ENCODE data around the gene RFX3. TPM values are rescaled to one million over a fixed set of nuclear protein-coding genes. Genes with fewer than 3 reads are reported as not detected.
A peak's percentile ranks its signal among the peaks of the same experiment; 100 is the strongest.

RFX3 gene
- total and polyA plus RNA-seq, 2 donors (not counting 3 experiments of a cell fraction or from before 2014, with no cell fraction given), result 4.8 to 10.5 TPM

GRCh38 chr9:3471883-3472282 lies 53.9 kb downstream of the RFX3 start:
- Histone ChIP-seq H3K4me2 (ENCODE audit: insufficient read depth, low read length) (peak overlapping the region; percentile 59), H3K9me3 (replicated peaks; ENCODE audit: control insufficient read depth, insufficient read depth, low read length) (no peaks in the 10 kb centered on the region), H3K27ac (ENCODE audit: insufficient read depth, low read depth, low read length) (peak overlapping the region; percentile 20), H2AFZ (ENCODE audit: low read depth, low read length) (no peak overlapping the region), H3K79me2 (ENCODE audit: control insufficient read depth, insufficient read depth, low read length) (no peaks in the 10 kb centered on the region), H3K9ac (replicated peaks; ENCODE audit: extremely low read depth, insufficient read depth, low read length) (peak overlapping the region; percentile 28), H3K36me3 (ENCODE audit: control insufficient read depth in 2 of 2, extremely low read depth in 1 of 2, insufficient read depth in 2 of 2, low read length in 2 of 2) (no peaks in the 10 kb centered on the region), H3K9me1 (replicated peaks; ENCODE audit: control insufficient read depth, extremely low read depth, insufficient read depth, low read length) (no peaks in the 10 kb centered on the region), H4K20me1 (replicated peaks; ENCODE audit: control insufficient read depth, extremely low read depth, insufficient read depth, low read length) (no peaks in the 10 kb centered on the region), H3K4me1 (ENCODE audit: control insufficient read depth, extremely low read depth, insufficient read depth, low read length) (peaks cover 46% of the 10 kb centered on the region), H3K4me3 (replicated peaks in 1 of 3; ENCODE audit: insufficient read depth in 1 of 3, low read depth in 1 of 3, low read length in 3 of 3) (no peak overlapping the region), H3K27me3 (ENCODE audit: control insufficient read depth in 2 of 2, insufficient read depth in 2 of 2, low read length in 2 of 2) (no peaks in the 10 kb centered on the region)
- intact Hi-C loops (cut with micrococcal nuclease) (loop anchor here (2.0 to 10.0 kb wide), 4 partner anchors 147 to 901 kb away; no protein-coding TSS in a partner anchor), dilution Hi-C loops (cut with MboI; ENCODE audit: extremely low pct_ligation_motif_present, low sequenced_read_pairs) (no loop called here)
- DNase-seq (ENCODE audit: low read depth, low spot score) (peak; percentile 80), FAIRE-seq (peak; percentile 98)
- ChIA-PET POLR2A (no interaction called here), CTCF (interaction anchor here (0.6 to 2.2 kb wide), 2 partner anchors 41 to 866 kb away, joined by 3 to 5 read pairs; no protein-coding TSS in a partner anchor)
- TF ChIP-seq FOS (IDR thresholded peaks at IDR 0.05; ENCODE audit: borderline replicate concordance, insufficient read depth, low read length), result no peak
- TF ChIP-seq GATA2 (IDR thresholded peaks at IDR 0.05; ENCODE audit: insufficient read depth, insufficient read length, low read depth, low read length), result peak; percentile 51
- BruUV-seq (replicated peaks), result no TSS peak

GRCh38 chr9:3468421-3469205 lies 57.2 kb downstream of the RFX3 start:
- TF ChIP-seq MYC (IDR thresholded peaks at IDR 0.05; ENCODE audit: low read depth, low read length) (no peak), MAX (IDR thresholded peaks at IDR 0.05; ENCODE audit: insufficient read depth, insufficient read length) (no peak), EZH2 (IDR thresholded peaks at IDR 0.05; ENCODE audit: borderline replicate concordance, low read depth, low read length, severe bottlenecking) (no peak), GATA2 (IDR thresholded peaks at IDR 0.05; ENCODE audit: insufficient read depth, insufficient read length, low read depth, low read length) (no peak), JUN (IDR thresholded peaks at IDR 0.05; ENCODE audit: borderline replicate concordance, insufficient read depth, insufficient read length, low read depth) (no peak), POLR2AphosphoS5 (IDR thresholded peaks at IDR 0.05; ENCODE audit: insufficient read depth, low read depth, low read length) (no peak), POLR2A (IDR thresholded peaks at IDR 0.05; ENCODE audit: low read depth, low read length) (no peak), FOS (IDR thresholded peaks at IDR 0.05; ENCODE audit: borderline replicate concordance, insufficient read depth, low read length) (no peak), CTCF (IDR thresholded peaks at IDR 0.05; ENCODE audit: extremely low read depth in 1 of 2, insufficient read depth in 1 of 2, low read depth in 1 of 2, low read length in 2 of 2) (no peak)
- H3K9me1 ChIP-seq (replicated peaks; ENCODE audit: control insufficient read depth, extremely low read depth, insufficient read depth, low read length), result no peaks in the 10 kb centered on the region

More at GRCh38 chr9:3468421-3469205, 57.2 kb downstream of the RFX3 start:
- intact Hi-C loops (cut with micrococcal nuclease) (loop anchor here (5.0 kb wide), 3 partner anchors 104 to 609 kb away; no protein-coding TSS in a partner anchor), dilution Hi-C loops (cut with MboI; ENCODE audit: extremely low pct_ligation_motif_present, low sequenced_read_pairs) (no loop called here)
- no peaks in the 10 kb centered on the region for H3K36me3 ChIP-seq (ENCODE audit: control insufficient read depth in 2 of 2, extremely low read depth in 1 of 2, insufficient read depth in 2 of 2, low read length in 2 of 2)
- H3K4me2 ChIP-seq (ENCODE audit: insufficient read depth, low read length), result no peak overlapping the region
- H3K9ac ChIP-seq (replicated peaks; ENCODE audit: extremely low read depth, insufficient read depth, low read length), result no peak overlapping the region
- H3K27me3 ChIP-seq (ENCODE audit: control insufficient read depth in 2 of 2, insufficient read depth in 2 of 2, low read length in 2 of 2), result no peaks in the 10 kb centered on the region
- DNase-seq (ENCODE audit: low read depth, low spot score), result no peak
- FAIRE-seq, result no peak
- CTCF ChIA-PET, result interaction anchor here (0.8 to 3.7 kb wide), 19 partner anchors 10 to 907 kb away, joined by 3 to 26 read pairs (median 6); partner anchors contain the start of gene RFX3
- H4K20me1 ChIP-seq (replicated peaks; ENCODE audit: control insufficient read depth, extremely low read depth, insufficient read depth, low read length), result no peaks in the 10 kb centered on the region
- H2AFZ ChIP-seq (ENCODE audit: low read depth, low read length), result no peak overlapping the region
- H3K27ac ChIP-seq (ENCODE audit: insufficient read depth, low read depth, low read length), result no peak overlapping the region
- H3K4me1 ChIP-seq (ENCODE audit: control insufficient read depth, extremely low read depth, insufficient read depth, low read length), result peaks cover 22% of the 10 kb centered on the region
- no peaks in the 10 kb centered on the region for H3K9me3 ChIP-seq (replicated peaks; ENCODE audit: control insufficient read depth, insufficient read depth, low read length)
- no peaks in the 10 kb centered on the region for H3K79me2 ChIP-seq (ENCODE audit: control insufficient read depth, insufficient read depth, low read length)
- no TSS peak for BruUV-seq (replicated peaks)
- no peak overlapping the region for H3K4me3 ChIP-seq (replicated peaks in 1 of 3; ENCODE audit: insufficient read depth in 1 of 3, low read depth in 1 of 3, low read length in 3 of 3)
- POLR2A ChIA-PET, result interaction anchor here (1.1 kb wide), 1 partner anchor 140 kb away, joined by 3 read pairs; no protein-coding TSS in a partner anchor
